CD4-positive, alpha-beta T cell (primary cell): ENCODE data around the gene MEAF6. TPM values are rescaled to one million over a fixed set of nuclear protein-coding genes. Genes with fewer than 3 reads are reported as not detected.

ENCODE experiments used
- ATAC-seq: fragments of 200-7000 bp; cut with Tn5 transposase; one replicate; pipeline ENCODE4 v1.10.0; 2022; ENCODE audit warnings: mild to moderate bottlenecking; ENCODE audit not compliant: poor library complexity
- CTCF ChIA-PET: fragments of 350-600 bp; sonication (Branson Sonifier 250); formaldehyde crosslinking; loops from one replicate; lab custom pipeline; 2021; ENCODE audit warnings: antibody characterized with exemption, inconsistent platforms; lab: Charles Lee
- POLR2A ChIA-PET: fragments of 350-600 bp; sonication (Branson Sonifier 250); formaldehyde crosslinking; loops from one replicate; lab custom pipeline; 2021; ENCODE audit warnings: antibody characterized with exemption, inconsistent platforms; lab: Charles Lee
- DNase-seq, 14 experiments: peaks; one replicate each; pipeline ENCODE4 v3.0.0-alpha.2; 2013 to 2020; ENCODE audit warnings: mixed read lengths in 2 of 14
- H3K27ac ChIP-seq, 2 donors: one replicate each; pipeline versions ENCODE4 v1.5.1 to v1.7.0; 2013; ENCODE audit warnings: low read length in 2 of 2, low read depth in 1 of 2, mild to moderate bottlenecking in 1 of 2
- H3K27me3 ChIP-seq, 2 experiments: 1 replicate in 1 of 2; 2 replicates in 1 of 2; pipeline versions ENCODE4 v1.6.1 to v1.7.0; 2013; ENCODE audit warnings: low read length in 2 of 2, control low read depth in 1 of 2, mild to moderate bottlenecking in 1 of 2, moderate library complexity in 1 of 2; ENCODE audit not compliant: insufficient read depth in 2 of 2, control insufficient read depth in 1 of 2
- H3K36me3 ChIP-seq: one replicate; pipeline ENCODE4 v1.6.1; 2013; ENCODE audit warnings: low read length, control low read depth; ENCODE audit not compliant: insufficient read depth
- H3K4me1 ChIP-seq: one replicate; pipeline ENCODE4 v1.6.1; 2013; ENCODE audit warnings: low read length, control low read depth; ENCODE audit not compliant: insufficient read depth
- H3K4me3 ChIP-seq: one replicate; pipeline ENCODE4 v1.5.1; 2013; ENCODE audit warnings: mild to moderate bottlenecking, low read length, moderate library complexity
- H3K9me3 ChIP-seq, 2 experiments: 1 replicate in 1 of 2; 2 replicates in 1 of 2; pipeline versions ENCODE4 v1.6.1 to v1.7.0; 2013; ENCODE audit warnings: low read length in 2 of 2, mild to moderate bottlenecking in 2 of 2, control low read depth in 1 of 2, moderate library complexity in 1 of 2; ENCODE audit not compliant: control insufficient read depth in 1 of 2, insufficient read depth in 1 of 2
- H3K27ac Mint-ChIP-seq: one replicate; pipeline ENCODE4 v1.8.0; 2020; ENCODE audit warnings: mixed read lengths
- H3K27me3 Mint-ChIP-seq: one replicate; pipeline ENCODE4 v1.8.0; 2021; ENCODE audit warnings: mixed read lengths
- H3K36me3 Mint-ChIP-seq: one replicate; pipeline ENCODE4 v1.8.0; 2021; ENCODE audit warnings: low read depth, mixed read lengths
- H3K4me1 Mint-ChIP-seq: one replicate; pipeline ENCODE4 v1.8.0; 2021; ENCODE audit warnings: low read depth, mixed read lengths
- H3K4me3 Mint-ChIP-seq: one replicate; pipeline ENCODE4 v1.8.0; 2020; ENCODE audit warnings: mild to moderate bottlenecking, mixed read lengths
- H3K9me3 Mint-ChIP-seq: one replicate; pipeline ENCODE4 v1.8.0; 2020; ENCODE audit warnings: mixed read lengths
- CTCF ChIP-seq: fragments of 200-600 bp; IDR thresholded peaks from one replicate; pipeline ENCODE4 v1.8.0; 2022; ENCODE audit warnings: antibody characterized with exemption, mild to moderate bottlenecking
- intact Hi-C, 2 experiments: fragments of 100-400 bp; cut with DNase I in 1 of 2; cut with micrococcal nuclease in 1 of 2; formaldehyde crosslinking; loops; one replicate each; pipeline versions ENCODE4 v1.15.1 to v1.9.0; 2023 to 2025; cut with DNase I, micrococcal nuclease
- total RNA-seq, 174 experiments: library from RNA in 2 of 174; stranded (reverse) in 2 of 174; gene quantifications; one replicate each; pipeline ENCODE4 v1.2.3 and lab custom pipeline; 2021 to 2026

MEAF6 gene
- total RNA-seq, 2 experiments from 2014 or later = 39.0 to 41.5 TPM

DNA sequence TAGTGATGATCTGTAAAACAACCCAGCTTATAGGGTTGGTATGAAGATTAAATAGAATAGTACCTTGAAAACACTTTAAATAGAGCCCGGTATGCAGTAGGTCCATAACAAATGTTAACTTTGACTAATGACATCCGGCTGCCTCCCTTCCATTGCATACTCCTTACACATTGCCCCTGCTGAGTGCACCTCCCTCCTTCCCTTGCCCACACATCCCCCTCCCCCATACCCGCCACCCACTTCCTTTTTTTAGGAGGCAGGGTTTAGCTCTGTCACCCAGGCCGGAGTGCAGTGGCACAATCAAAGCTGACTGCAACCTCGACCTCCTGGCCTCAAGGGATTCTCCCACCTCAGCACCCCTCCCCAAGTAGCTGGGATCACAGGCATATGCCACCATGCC is 64.6 kb downstream of the MEAF6 start:
- TF ChIP-seq CTCF = no peak
- intact Hi-C loops = no loop called here
- no peaks in the 10 kb centered on the region for H3K27me3 Mint-ChIP-seq
- no peaks in the 10 kb centered on the region for H3K9me3 Mint-ChIP-seq
- peaks cover 2% of the 10 kb centered on the region for H3K36me3 Mint-ChIP-seq
- ChIA-PET POLR2A (interaction anchor here (0.7 to 1.6 kb wide), 4 partner anchors 29 to 232 kb away, joined by 3 to 7 read pairs (median 5); partner anchors contain the start of gene SNIP1), CTCF (interaction anchor here (1.8 to 2.6 kb wide), 2 partner anchors 37 to 64 kb away, joined by 4 to 11 read pairs; partner anchors contain the start of gene MEAF6)
- H3K36me3 ChIP-seq = no peaks in the 10 kb centered on the region
- H3K27ac Mint-ChIP-seq = no peak overlapping the region
- DNase-seq (peak in 7 of 14 experiments; percentile 30 to 64 (median 40)), ATAC-seq (peak; percentile 78)
- no peak overlapping the region for H3K4me3 Mint-ChIP-seq
- no peak overlapping the region for H3K27ac ChIP-seq
- no peaks in the 10 kb centered on the region for H3K9me3 ChIP-seq
- no peak overlapping the region for H3K4me3 ChIP-seq
- H3K4me1 ChIP-seq = peaks cover 14% of the 10 kb centered on the region
- H3K4me1 Mint-ChIP-seq = peaks cover 18% of the 10 kb centered on the region
- H3K27me3 ChIP-seq = no peaks in the 10 kb centered on the region

DNA sequence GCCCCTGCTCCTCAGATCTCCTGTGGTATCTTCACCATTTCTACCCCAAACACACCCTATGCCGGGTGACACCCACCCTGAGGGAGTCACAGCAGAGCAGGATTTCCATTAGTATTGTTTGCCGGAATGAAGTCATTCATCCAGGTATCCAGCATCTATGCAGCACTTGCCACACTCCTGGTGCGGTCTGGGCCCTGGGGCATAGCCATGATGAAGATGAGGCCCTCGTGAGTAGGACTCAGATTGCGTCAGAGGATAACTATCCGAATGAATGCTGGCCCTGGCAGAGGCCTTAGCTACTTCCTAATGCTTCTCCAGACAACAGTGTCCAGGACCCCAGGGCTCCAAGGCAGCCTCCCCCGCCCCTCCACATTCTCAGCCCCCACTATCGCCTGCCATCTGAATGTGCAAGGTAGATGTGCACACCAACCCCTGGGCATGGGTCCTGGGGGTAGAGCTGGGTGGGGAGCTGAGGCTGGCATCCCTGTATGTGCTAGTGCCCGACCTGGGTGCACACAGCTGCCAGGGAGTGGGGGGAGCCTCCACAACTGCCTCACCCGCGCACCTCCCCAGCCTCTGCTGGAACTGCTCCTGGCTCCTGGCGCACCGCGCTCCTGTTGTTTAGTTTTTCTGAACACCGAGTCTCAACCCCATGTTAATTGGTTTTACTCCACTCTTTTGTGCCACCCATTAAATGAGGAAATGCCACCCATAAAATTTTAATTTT is 65.7 kb downstream of the MEAF6 start:
- TF ChIP-seq CTCF = no peak
- H3K36me3 ChIP-seq = no peaks in the 10 kb centered on the region
- DNase-seq (no peak), ATAC-seq (no peak)
- no peaks in the 10 kb centered on the region for H3K9me3 Mint-ChIP-seq
- H3K4me1 ChIP-seq = peaks cover 10% of the 10 kb centered on the region
- H3K27ac ChIP-seq = no peak overlapping the region
- intact Hi-C loops = no loop called here
- no peaks in the 10 kb centered on the region for H3K9me3 ChIP-seq
- H3K4me3 Mint-ChIP-seq = no peak overlapping the region
- H3K4me3 ChIP-seq = no peak overlapping the region
- CTCF ChIA-PET = interaction anchor here (1.8 to 2.6 kb wide), 2 partner anchors 38 to 65 kb away, joined by 4 to 11 read pairs; partner anchors contain the start of gene MEAF6
- POLR2A ChIA-PET = interaction anchor here (1.5 to 1.6 kb wide), 2 partner anchors 30 to 38 kb away, joined by 7 read pairs; no protein-coding TSS in a partner anchor
- peaks cover 14% of the 10 kb centered on the region for H3K4me1 Mint-ChIP-seq
- no peaks in the 10 kb centered on the region for H3K36me3 Mint-ChIP-seq
- no peaks in the 10 kb centered on the region for H3K27me3 Mint-ChIP-seq
- no peak overlapping the region for H3K27ac Mint-ChIP-seq
- H3K27me3 ChIP-seq = no peaks in the 10 kb centered on the region

DNA sequence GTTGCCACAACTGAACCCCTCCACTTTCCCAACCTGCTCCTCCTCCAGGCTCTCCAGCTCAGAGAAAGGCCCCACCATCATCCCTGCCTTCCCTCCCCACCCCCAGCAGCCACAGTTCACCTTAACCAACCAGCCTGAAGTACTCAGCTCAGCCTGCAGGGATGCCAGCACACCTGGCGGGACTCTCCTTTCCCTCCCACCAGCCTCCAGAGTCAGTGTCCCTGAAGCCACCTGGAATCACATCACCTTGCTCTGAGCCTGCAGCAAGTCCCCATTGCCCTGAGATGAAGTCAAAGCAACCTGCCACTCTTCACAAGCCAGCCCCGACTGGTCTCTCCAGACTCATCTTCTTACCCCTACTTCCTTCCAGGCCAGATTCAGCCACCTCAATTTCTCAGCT is 66.4 kb downstream of the MEAF6 start:
- Mint-ChIP-seq H3K36me3 (no peaks in the 10 kb centered on the region), H3K4me3 (no peak overlapping the region), H3K9me3 (no peaks in the 10 kb centered on the region), H3K27me3 (no peaks in the 10 kb centered on the region), H3K4me1 (peaks cover 14% of the 10 kb centered on the region), H3K27ac (no peak overlapping the region)
- H3K27me3 ChIP-seq = no peaks in the 10 kb centered on the region
- CTCF ChIA-PET = no interaction called here
- no peak for TF ChIP-seq CTCF
- H3K27ac ChIP-seq = no peak overlapping the region
- H3K4me3 ChIP-seq = no peak overlapping the region
- ATAC-seq (no peak), DNase-seq (no peak)
- no peaks in the 10 kb centered on the region for H3K36me3 ChIP-seq
- POLR2A ChIA-PET = no interaction called here
- peaks cover 10% of the 10 kb centered on the region for H3K4me1 ChIP-seq
- no peaks in the 10 kb centered on the region for H3K9me3 ChIP-seq
- intact Hi-C loops = no loop called here
